A549 treated with AZD2906 at 1 μM for 4 hours (cell line): ENCODE measurements around the gene RRM2. TPM values are rescaled to one million over a fixed set of nuclear protein-coding genes. Genes with fewer than 3 reads are reported as not detected.

Source experiments
- total RNA-seq: library from RNA; stranded (reverse); fragments of 200-300 nt; extraction: Qiagen RNA extraction; gene quantifications from 5 replicates; pipeline ENCODE4 v1.2.3, GENCODE V29; 2022

Gene RRM2
- total RNA-seq, result 206 to 239 TPM (median 227 TPM) in 5 replicates

DNA sequence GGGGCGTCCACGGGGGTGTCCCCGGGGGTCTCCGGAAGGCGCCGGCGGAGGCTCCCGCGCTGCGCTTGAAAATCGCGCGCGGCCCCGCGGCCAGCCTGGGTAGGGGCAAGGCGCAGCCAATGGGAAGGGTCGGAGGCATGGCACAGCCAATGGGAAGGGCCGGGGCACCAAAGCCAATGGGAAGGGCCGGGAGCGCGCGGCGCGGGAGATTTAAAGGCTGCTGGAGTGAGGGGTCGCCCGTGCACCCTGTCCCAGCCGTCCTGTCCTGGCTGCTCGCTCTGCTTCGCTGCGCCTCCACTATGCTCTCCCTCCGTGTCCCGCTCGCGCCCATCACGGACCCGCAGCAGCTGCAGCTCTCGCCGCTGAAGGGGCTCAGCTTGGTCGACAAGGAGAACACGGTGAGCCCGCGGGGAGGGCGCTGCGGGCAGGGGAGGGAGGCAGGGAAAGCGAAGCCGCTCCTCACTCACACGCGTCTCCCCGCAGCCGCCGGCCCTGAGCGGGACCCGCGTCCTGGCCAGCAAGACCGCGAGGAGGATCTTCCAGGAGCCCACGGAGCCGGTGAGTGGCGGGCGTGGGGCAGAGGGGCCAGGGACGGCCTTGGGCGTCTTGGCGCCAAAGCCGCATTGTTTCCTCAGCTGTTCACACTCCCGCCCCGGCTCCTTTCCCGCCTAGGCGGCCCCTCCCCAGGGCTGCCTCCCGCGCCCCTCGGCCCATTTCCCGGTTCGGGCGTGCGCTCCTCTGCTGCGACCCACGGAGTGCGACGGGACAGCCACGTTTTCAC lies at the start of gene RRM2:
TSS of gene RRM2 (plus strand) at position 240 of the 781 bp plus-strand sequence. CDS start at position 300, 60 bp downstream.

DNA sequence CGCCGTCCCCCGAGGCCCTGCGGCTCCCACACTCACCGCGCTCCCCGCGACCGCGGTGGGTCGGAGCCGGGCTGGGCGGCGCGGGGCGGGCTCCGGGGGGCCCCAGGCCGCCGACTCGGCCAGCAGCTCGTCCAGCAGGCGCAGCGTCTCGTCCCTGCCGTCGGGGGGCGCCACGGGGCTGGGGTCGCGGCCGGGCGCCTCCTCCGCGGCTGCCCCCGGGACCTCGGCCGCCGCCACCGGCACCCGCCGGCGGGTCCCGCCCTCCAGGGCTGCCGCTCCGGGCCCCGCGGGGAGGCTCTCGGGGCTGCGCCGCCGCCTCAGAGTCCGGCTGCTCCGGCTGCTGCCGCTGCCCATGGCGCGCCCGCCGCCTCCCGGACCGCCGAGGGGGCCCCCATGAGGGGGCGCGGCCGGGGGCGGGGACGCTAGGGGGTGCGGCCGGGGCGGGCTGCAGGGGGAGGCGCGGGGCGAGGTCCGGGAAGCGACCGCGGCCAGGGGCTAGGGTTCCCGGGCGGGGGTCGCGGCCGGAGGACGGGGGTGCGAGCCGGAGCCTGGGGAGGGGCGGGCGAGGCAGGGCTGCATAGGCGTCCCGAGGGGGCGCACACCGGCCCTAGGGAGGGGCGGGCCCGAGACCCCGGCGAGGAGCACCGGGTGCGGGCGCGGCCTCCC lies 42.5 kb upstream of the RRM2 start, which contains the start of gene CYS1:
TSS of gene CYS1 (minus strand) at position 542 of the 666 bp plus-strand sequence. CDS start at position 354, 188 bp downstream.

Other genes starting within 250 kb of the RRM2 start
- 0.93 to 1.3 TPM (median 1.1 TPM) in 5 replicates for gene GRHL1, start 171.0 kb upstream of the RRM2 start, total RNA-seq
- gene KLF11, start 79.2 kb upstream of the RRM2 start, total RNA-seq, result 2.4 to 4.1 TPM (median 3.7 TPM) in 5 replicates
- 1.0 to 1.9 TPM (median 1.7 TPM) in 5 replicates for gene CYS1, start 42.3 kb upstream of the RRM2 start, total RNA-seq
- 207 to 329 TPM (median 304 TPM) in 5 replicates for gene HPCAL1, start 180.2 kb downstream of the RRM2 start, total RNA-seq